ENCODE results near the gene VAV3.

DNA sequence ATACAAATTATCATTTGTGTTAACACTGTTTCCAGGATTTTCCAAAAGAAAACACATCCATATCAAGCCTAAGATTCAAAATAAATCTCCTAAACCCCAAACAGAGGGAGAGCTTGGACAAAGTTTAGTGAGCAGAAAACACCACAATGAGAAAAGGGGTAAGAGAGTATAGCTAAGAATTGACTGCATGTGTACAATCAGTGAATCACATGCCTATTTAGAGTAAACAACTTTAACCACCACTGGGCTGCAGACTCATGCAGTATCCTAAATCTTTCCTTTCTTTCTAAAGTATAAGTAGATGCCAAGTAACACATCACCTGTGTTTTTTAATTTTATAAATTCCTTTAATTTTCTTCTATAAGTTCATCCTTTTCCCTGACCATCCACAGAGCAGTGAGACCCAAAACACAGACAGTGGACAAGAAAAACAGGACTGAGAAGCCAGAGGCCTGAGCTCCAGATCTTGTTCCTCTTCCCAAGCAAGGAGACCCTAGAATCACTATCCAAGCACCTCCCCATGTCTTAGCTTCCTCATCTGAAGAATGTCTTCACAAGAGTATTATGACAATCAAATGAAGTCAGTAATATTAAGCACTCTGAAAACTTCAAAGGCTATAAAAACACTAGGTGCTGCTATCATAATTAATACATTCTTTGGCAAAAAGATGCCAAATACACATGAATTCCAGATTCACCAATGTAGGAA is 93.1 kb downstream of the VAV3 start:
- TF ChIP-seq CTCF (IDR thresholded peaks at IDR 0.05) (no peak), POLR2A (IDR thresholded peaks at IDR 0.05) (no peak)

All from adrenal gland (tissue), 5 donors.